22Rv1 (cell line): ENCODE data around the gene STK26.
"Not testable (repeated sequence)": the region's sequence is repeated elsewhere in the genome, so short reads cannot be mapped to it uniquely, and the experiment has no call there.

Source experiments
- H3K27ac ChIP-seq: fragments of 450-650 bp; 2 replicates; pipeline ENCODE4 v1.5.1; 2017
- ZFX ChIP-seq: fragments of 450-650 bp; IDR thresholded peaks from 2 replicates; pipeline ENCODE4 v1.6.1; 2017; ENCODE audit warnings: antibody characterized with exemption, borderline replicate concordance
- TF ChIP-seq, protein P1 (sequence below): fragments of 450-650 bp; IDR thresholded peaks from 2 replicates; pipeline ENCODE4 v1.5.1; 2017; ENCODE audit warnings: mild to moderate bottlenecking

Gene STK26

DNA sequence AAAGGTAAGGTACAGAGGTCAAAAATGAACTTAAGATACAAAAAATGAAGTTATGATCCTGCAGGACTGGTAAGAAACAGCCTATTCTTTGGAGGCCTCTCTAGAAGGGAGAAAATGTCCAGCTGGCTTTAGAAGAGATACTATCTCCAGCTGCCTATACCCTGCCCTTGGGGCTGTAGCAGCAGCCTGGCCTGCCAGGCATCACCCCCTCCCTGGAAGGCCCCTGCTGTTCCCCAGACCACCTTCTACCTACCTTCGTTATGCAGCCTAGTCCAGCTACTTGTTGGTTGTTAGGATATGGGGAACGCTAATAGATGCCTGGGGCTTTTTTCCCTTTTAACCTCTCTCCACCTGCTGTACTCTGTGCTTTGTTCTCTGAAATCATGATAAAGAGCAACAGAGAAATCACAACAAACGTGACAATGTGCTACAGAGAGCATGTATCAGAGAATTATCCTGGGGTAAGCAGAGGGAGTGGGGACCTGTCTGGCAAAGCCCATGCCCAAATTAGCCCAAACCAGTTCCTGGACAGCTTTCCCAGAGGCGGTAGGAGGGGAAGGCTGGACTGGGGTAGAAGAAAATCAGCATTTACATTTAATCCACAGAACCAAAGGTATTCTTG lies 70.2 kb downstream of the STK26 start:
- H3K27ac ChIP-seq = no peak overlapping the region
- TF ChIP-seq, protein P1, sequence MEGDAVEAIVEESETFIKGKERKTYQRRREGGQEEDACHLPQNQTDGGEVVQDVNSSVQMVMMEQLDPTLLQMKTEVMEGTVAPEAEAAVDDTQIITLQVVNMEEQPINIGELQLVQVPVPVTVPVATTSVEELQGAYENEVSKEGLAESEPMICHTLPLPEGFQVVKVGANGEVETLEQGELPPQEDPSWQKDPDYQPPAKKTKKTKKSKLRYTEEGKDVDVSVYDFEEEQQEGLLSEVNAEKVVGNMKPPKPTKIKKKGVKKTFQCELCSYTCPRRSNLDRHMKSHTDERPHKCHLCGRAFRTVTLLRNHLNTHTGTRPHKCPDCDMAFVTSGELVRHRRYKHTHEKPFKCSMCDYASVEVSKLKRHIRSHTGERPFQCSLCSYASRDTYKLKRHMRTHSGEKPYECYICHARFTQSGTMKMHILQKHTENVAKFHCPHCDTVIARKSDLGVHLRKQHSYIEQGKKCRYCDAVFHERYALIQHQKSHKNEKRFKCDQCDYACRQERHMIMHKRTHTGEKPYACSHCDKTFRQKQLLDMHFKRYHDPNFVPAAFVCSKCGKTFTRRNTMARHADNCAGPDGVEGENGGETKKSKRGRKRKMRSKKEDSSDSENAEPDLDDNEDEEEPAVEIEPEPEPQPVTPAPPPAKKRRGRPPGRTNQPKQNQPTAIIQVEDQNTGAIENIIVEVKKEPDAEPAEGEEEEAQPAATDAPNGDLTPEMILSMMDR = no peak
- TF ChIP-seq ZFX = no peak

DNA sequence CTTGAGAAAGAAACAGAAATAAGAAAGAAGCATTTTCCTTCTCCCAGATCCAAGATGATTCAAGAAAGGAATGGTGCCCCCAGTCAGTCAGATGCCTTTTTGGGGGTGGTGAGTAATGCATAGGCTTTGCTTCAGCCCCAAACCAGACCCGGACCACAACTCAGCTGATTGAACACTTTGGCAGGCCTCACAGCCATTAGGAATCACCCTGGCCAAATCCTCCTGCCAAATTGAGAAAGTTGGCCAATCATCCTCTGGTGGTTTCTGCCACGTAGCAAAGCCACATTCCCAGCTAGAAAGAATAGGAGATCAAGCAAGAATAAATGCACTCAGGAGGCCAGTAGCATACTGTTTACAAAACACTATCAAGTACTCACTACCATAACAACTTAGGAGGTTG lies 71.1 kb downstream of the STK26 start:
- no peak for TF ChIP-seq ZFX
- TF ChIP-seq, protein P1 = no peak

DNA sequence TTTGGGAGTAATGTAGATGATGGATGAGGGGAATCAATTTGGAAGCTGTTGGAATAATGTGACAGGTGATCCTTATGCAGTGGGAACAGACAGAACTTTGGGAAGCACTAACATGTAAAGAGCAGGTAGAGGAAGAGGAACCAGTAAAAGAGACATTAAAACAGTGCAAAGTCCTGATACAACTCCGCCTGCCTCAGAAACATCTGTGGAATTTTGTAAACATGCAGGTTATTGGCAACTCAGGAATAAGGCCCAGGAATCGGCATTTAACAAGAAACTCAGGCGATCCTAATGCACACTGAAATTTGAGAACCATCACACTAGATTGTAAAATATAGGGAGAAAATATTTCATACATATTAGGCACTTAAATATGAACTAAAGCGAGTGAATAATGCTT lies 75.6 kb downstream of the STK26 start:
- H3K27ac ChIP-seq = not testable (repeated sequence)

More for the DNA sequence above, 71.1 kb downstream of the STK26 start:
- no peak overlapping the region for H3K27ac ChIP-seq

DNA sequence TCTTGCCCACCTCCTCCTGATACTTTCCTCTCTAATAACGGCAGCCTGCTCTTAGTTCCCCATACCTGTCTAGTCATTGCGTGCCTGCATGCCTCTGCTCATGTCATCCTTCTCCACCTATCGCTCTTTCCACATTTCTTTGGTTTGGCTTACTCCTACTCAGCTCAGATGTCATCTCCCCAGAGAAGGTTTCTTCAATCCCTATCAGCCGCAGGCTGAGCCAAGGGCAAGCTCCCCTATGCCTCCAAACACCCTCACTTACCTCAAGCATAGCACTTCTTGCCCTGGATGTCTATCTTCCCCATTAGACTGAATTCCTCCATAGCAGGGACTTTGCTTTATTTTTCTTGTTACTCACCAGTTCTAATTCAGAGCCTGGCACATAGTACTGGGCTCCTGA lies 78.1 kb downstream of the STK26 start:
- TF ChIP-seq, protein P1 = no peak
- no peak for TF ChIP-seq ZFX
- no peak overlapping the region for H3K27ac ChIP-seq

DNA sequence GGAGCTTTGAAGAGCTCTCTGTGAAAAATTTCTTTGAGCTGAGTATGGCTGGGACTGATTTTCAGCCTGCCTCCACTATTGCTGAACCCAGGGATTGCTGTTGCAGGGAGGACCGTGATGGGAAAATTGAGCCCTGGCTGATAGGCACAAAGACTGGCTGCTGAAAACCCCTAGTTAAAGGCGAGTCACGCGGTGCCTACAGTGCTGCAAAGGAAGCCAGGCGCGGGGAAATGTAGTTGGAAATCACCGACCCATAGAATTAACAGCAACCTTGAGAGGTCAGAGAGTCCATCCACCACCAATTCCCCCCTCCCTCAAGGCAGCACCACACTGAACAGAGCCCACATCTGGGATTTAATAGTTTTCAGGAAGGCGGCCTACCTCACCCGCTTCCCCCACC lies 78.7 kb downstream of the STK26 start:
- TF ChIP-seq, protein P1 = no peak
- no peak for TF ChIP-seq ZFX
- no peak overlapping the region for H3K27ac ChIP-seq

DNA sequence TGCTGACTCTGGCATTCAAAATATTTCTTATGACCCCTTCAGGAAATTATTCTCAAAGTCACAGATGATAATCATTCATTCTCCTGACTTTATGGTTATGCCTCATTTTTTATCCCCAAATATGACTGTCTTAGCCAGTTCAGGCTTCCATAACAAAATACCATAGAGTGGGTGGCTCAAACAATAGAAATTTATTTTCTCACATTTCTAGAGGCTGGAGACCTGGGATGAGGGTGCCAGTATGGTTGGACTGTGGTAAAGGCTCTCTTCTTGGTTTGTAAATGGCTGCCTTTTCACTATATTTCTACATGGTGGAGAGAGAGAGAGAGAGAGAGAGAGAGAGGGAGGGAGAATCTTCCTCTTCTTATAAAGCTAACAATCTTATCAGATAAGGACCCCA lies 84.2 kb downstream of the STK26 start:
- no peak overlapping the region for H3K27ac ChIP-seq
- TF ChIP-seq ZFX = no peak
- TF ChIP-seq, protein P1 = no peak

DNA sequence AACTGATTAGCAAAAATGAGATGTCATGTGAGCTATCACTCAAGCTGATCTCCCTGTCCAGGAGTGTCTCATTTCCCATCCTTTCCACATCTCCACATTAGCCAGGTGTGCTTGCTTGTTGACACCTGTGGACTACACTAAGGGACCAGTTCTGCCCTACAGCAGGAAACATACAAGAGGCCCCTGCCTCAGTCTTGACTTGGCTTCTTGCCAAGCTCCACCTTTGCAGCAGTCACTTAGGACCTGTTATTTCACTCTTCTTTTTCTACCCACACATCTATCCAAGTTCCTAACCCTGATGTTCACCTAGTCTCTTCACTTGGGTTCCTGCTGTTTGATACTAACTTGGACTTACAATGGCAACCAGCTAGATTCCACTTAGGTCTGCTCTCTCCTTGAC lies 91.5 kb downstream of the STK26 start:
- TF ChIP-seq, protein P1 = no peak
- no peak for TF ChIP-seq ZFX
- H3K27ac ChIP-seq = no peak overlapping the region

DNA sequence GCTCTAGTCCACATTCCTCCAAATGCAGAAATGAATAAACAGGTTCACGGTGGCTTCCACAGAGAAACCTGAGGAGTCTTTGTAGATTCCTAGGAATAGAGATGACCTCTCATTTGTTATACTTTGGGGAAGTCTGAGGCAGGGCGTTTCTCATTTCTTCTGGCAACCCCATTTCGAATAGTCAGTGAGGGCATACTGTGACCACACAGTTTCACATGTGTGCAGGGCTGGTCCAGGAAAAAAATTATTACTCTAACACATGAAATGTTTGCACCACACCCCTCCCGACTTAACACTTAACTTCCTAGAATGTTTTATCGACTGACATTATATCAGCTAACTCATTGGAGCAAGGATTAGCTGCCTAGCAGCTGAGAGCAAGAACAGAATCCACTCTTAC lies 92.7 kb downstream of the STK26 start:
- H3K27ac ChIP-seq = no peak overlapping the region
- TF ChIP-seq ZFX = no peak
- TF ChIP-seq, protein P1 = no peak
